ENCODE results near the gene STAMBP. TPM values are rescaled to one million over a fixed set of nuclear protein-coding genes. Genes with fewer than 3 reads are reported as not detected.

The STAMBP gene
- total RNA-seq, 2 experiments from 2014 or later = 76.9 to 87.1 TPM

DNA sequence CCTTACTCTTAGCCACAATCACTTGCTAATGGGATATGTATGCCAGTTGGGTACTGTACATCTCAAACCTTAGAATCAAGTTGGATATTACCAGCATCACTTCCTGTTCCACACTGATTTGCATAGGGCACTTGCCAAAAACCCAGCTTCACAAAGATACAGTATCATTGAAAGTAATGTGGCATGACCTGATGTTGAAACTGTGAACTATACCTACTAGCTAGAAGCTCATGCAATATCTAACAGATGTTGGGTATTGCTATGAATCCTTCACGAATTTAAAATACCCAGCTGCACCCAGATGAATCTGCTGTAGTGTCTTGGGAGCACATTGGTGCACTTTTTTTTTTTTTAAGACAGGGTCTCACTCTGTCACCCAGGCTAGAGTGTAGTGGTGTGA lies 6.5 kb upstream of the STAMBP start:
- H3K4me3 Mint-ChIP-seq = no peak overlapping the region
- H3K27ac Mint-ChIP-seq = peak overlapping the region; percentile 12
- DNase-seq (peak; percentile 13), ATAC-seq (peak; percentile 42)
- H3K9me3 Mint-ChIP-seq = no peaks in the 10 kb centered on the region
- peaks cover 23% of the 10 kb centered on the region for H3K4me1 Mint-ChIP-seq (ENCODE audit: low read depth)
- TF ChIP-seq CTCF (IDR thresholded peaks at IDR 0.05) = no peak
- intact Hi-C loops (cut with micrococcal nuclease) = no loop called here
- ChIA-PET POLR2A (interaction anchor here (0.7 to 1.4 kb wide), 4 partner anchors 164 to 356 kb away, joined by 3 to 4 read pairs (median 3); no protein-coding TSS in a partner anchor), CTCF (interaction anchor here (0.8 to 6.0 kb wide), 13 partner anchors 10 to 513 kb away, joined by 3 to 56 read pairs (median 12); partner anchors contain the start of genes BOLA3 and MOB1A)
- no peaks in the 10 kb centered on the region for H3K36me3 Mint-ChIP-seq (ENCODE audit: low read depth)
- peaks cover 4% of the 10 kb centered on the region for H3K27me3 Mint-ChIP-seq

DNA sequence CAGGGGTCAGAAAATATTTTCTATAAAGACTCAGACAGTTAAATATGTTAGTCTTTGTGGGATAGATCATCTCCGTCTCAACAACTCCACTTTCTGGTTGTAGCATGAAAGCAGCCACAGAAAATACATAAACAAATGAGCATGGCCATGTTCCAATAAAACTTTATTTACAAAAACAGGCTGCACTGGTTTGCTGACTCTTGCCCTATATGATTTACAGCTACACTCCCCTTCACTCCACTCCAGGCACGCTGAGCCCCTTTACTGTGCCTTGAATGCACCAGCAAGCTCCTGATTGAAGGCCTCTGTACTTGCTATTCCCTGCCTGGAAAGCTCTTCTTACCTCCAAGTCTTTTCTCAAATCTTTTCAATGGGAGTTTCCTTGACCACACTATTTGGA lies 5.8 kb upstream of the STAMBP start:
- intact Hi-C loops (cut with micrococcal nuclease) = no loop called here
- Mint-ChIP-seq H3K36me3 (ENCODE audit: low read depth) (no peaks in the 10 kb centered on the region), H3K4me3 (no peak overlapping the region), H3K27ac (no peak overlapping the region), H3K9me3 (no peaks in the 10 kb centered on the region), H3K4me1 (ENCODE audit: low read depth) (peaks cover 30% of the 10 kb centered on the region), H3K27me3 (peaks cover 4% of the 10 kb centered on the region)
- DNase-seq (no peak), ATAC-seq (no peak)
- TF ChIP-seq CTCF (IDR thresholded peaks at IDR 0.05) = no peak
- ChIA-PET POLR2A (interaction anchor here (0.7 to 1.4 kb wide), 3 partner anchors 172 to 355 kb away, joined by 3 to 4 read pairs (median 3); no protein-coding TSS in a partner anchor), CTCF (interaction anchor here (0.8 to 6.0 kb wide), 17 partner anchors 11 to 569 kb away, joined by 3 to 56 read pairs (median 8); partner anchors contain the start of genes BOLA3 and MOB1A)

DNA sequence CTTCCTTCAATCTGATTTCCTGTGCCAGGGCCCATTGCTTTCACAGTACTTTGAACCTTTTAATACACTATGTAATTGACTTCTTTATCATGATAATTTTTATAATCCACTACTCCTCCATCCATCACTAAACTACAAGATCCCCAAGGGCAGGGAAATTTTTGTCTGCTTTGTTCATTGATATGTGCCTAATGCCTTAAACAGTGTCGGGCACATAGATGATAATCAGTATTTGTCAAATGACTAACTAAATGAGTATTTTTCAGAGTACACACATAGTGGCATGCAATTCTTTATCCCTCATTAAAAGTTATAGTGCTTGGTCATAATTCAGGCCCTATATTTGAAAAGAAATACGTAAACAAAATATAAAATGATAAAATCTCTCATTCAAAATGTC lies 5.3 kb upstream of the STAMBP start:
- no peak overlapping the region for H3K4me3 Mint-ChIP-seq
- peaks cover 4% of the 10 kb centered on the region for H3K27me3 Mint-ChIP-seq
- CTCF ChIA-PET = interaction anchor here (0.9 to 6.0 kb wide), 58 partner anchors 8 to 568 kb away, joined by 3 to 56 read pairs (median 5); partner anchors contain the start of genes ACTG2, BOLA3, DUSP11 and MOB1A
- peaks cover 32% of the 10 kb centered on the region for H3K4me1 Mint-ChIP-seq (ENCODE audit: low read depth)
- DNase-seq (no peak), ATAC-seq (no peak)
- H3K36me3 Mint-ChIP-seq (ENCODE audit: low read depth) = no peaks in the 10 kb centered on the region
- H3K27ac Mint-ChIP-seq = no peak overlapping the region
- POLR2A ChIA-PET = interaction anchor here (0.7 to 1.4 kb wide), 3 partner anchors 172 to 355 kb away, joined by 3 to 4 read pairs (median 3); no protein-coding TSS in a partner anchor
- intact Hi-C loops (cut with micrococcal nuclease) = no loop called here
- no peaks in the 10 kb centered on the region for H3K9me3 Mint-ChIP-seq
- TF ChIP-seq CTCF (IDR thresholded peaks at IDR 0.05) = no peak

DNA sequence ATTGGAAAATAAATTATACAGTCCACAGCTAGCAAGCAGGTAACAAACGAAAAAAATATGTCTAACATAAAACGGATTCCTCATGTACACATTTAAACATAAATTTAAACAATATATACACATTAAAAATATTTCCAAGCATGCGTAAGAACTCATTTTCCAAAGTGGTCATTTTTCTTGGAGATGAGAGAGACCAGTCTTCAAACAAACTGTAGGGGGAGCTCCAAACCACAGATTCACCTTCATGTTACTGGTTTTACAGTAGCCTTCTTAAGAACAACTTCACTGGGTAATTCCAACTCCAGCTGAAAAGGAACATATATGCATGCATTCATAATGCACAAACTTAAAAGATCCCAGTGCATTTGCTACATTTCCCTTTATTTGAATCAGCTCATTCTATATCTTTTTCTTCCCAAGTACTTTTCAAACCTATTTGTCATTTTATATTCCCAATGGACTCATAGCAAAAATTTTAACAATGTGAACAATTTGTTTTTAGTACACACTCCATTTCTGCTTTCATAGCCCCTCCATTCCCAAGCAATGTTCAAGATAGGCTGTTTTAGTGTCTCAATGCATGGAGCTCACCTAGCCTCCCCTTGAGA lies 4.7 kb upstream of the STAMBP start:
- Mint-ChIP-seq H3K4me1 (ENCODE audit: low read depth) (peaks cover 32% of the 10 kb centered on the region), H3K36me3 (ENCODE audit: low read depth) (no peaks in the 10 kb centered on the region), H3K27me3 (peaks cover 2% of the 10 kb centered on the region), H3K27ac (no peak overlapping the region), H3K9me3 (no peaks in the 10 kb centered on the region), H3K4me3 (no peak overlapping the region)
- DNase-seq = peak; percentile 42
- TF ChIP-seq CTCF (IDR thresholded peaks at IDR 0.05) = peak; percentile 90
- ChIA-PET CTCF (interaction anchor here (0.6 to 6.0 kb wide), 75 partner anchors 9 to 568 kb away, joined by 3 to 56 read pairs (median 5); partner anchors contain the start of genes ACTG2, BOLA3, DUSP11 and MOB1A), POLR2A (interaction anchor here (0.6 to 0.7 kb wide), 2 partner anchors 80 to 323 kb away, joined by 3 read pairs; no protein-coding TSS in a partner anchor)
- no peak for ATAC-seq
- intact Hi-C loops (cut with micrococcal nuclease) = no loop called here

- ATAC-seq = no peak
- Mint-ChIP-seq H3K36me3 (ENCODE audit: low read depth) (peaks cover 5% of the 10 kb centered on the region), H3K4me1 (ENCODE audit: low read depth) (peaks cover 42% of the 10 kb centered on the region), H3K9me3 (no peaks in the 10 kb centered on the region), H3K4me3 (no peak overlapping the region), H3K27me3 (peaks cover 2% of the 10 kb centered on the region), H3K27ac (no peak overlapping the region)
- no peak for TF ChIP-seq CTCF (IDR thresholded peaks at IDR 0.05)
- POLR2A ChIA-PET = no interaction called here
- intact Hi-C loops (cut with micrococcal nuclease) = no loop called here
- DNase-seq = no peak
- CTCF ChIA-PET = interaction anchor here (1.0 to 6.0 kb wide), 11 partner anchors 13 to 510 kb away, joined by 3 to 56 read pairs (median 11); partner anchors contain the start of genes BOLA3 and MOB1A
Measured at GRCh38 chr2:73825408-73825807, 3.4 kb upstream of the STAMBP start.
